Astrocyte (in vitro differentiated cells and primary cell): ENCODE measurements around the gene OR52B6. TPM values are rescaled to one million over a fixed set of nuclear protein-coding genes. Genes with fewer than 3 reads are reported as not detected.
A peak's percentile ranks its signal among the peaks of the same experiment; 100 is the strongest.

Source experiments
- DNase-seq: peaks from one replicate; pipeline ENCODE4 v3.0.0-alpha.2; 2010; ENCODE audit warnings: low read depth
- FAIRE-seq: peaks from 2 replicates; lab custom pipeline; 2011; peaks lifted over from hg19 to GRCh38; lab: Jason Lieb, UNC
- H2AFZ ChIP-seq: 2 replicates; pipeline ENCODE4 v1.6.0; 2012; ENCODE audit warnings: low read depth, low read length, inconsistent platforms
- H3K27ac ChIP-seq: 2 replicates; pipeline ENCODE4 v1.5.1; 2011; ENCODE audit warnings: low read depth, low read length, inconsistent platforms
- H3K27me3 ChIP-seq: 2 replicates; pipeline ENCODE4 v1.6.0; 2011; ENCODE audit warnings: low read length, inconsistent platforms; ENCODE audit not compliant: insufficient read depth
- H3K36me3 ChIP-seq: 2 replicates; pipeline ENCODE4 v1.5.1; 2011; ENCODE audit warnings: low read length, inconsistent platforms; ENCODE audit not compliant: insufficient read depth
- H3K4me1 ChIP-seq: 2 replicates; pipeline ENCODE4 v1.5.1; 2011; ENCODE audit warnings: low read length, inconsistent platforms; ENCODE audit not compliant: insufficient read depth
- H3K4me2 ChIP-seq: 2 replicates; pipeline ENCODE4 v1.6.0; 2012; ENCODE audit warnings: low read length, inconsistent platforms
- H3K4me3 ChIP-seq: 2 replicates; pipeline ENCODE4 v1.5.1; 2011; ENCODE audit warnings: low read depth, mild to moderate bottlenecking, low read length, inconsistent platforms; ENCODE audit not compliant: insufficient read depth
- H3K79me2 ChIP-seq: 2 replicates; pipeline ENCODE4 v1.6.0; 2012; ENCODE audit warnings: mild to moderate bottlenecking, low read length, inconsistent platforms; ENCODE audit not compliant: insufficient read depth
- H3K9ac ChIP-seq: 2 replicates; pipeline ENCODE4 v1.6.0; 2012; ENCODE audit warnings: mild to moderate bottlenecking, low read length, inconsistent platforms
- H3K9me3 ChIP-seq: 2 replicates; pipeline ENCODE4 v1.5.1; 2012; ENCODE audit warnings: low read depth, mild to moderate bottlenecking, low read length, inconsistent platforms; ENCODE audit not compliant: insufficient read depth
- H4K20me1 ChIP-seq: 2 replicates; pipeline ENCODE4 v1.6.0; 2012; ENCODE audit warnings: low read length, inconsistent platforms; ENCODE audit not compliant: insufficient read depth
- H3K27ac Mint-ChIP-seq: one replicate; pipeline ENCODE4 v1.8.0; 2021; ENCODE audit warnings: mild to moderate bottlenecking, mixed read lengths; ENCODE audit not compliant: unreplicated experiment
- H3K27me3 Mint-ChIP-seq: one replicate; pipeline ENCODE4 v1.8.0; 2021; ENCODE audit warnings: low read depth, mixed read lengths; ENCODE audit not compliant: unreplicated experiment
- H3K36me3 Mint-ChIP-seq: one replicate; pipeline ENCODE4 v1.8.0; 2021; ENCODE audit warnings: low read depth, mixed read lengths; ENCODE audit not compliant: unreplicated experiment
- H3K4me1 Mint-ChIP-seq: one replicate; pipeline ENCODE4 v1.8.0; 2021; ENCODE audit warnings: low read depth, mixed read lengths; ENCODE audit not compliant: unreplicated experiment
- H3K4me3 Mint-ChIP-seq: one replicate; pipeline ENCODE4 v1.8.0; 2021; ENCODE audit warnings: mild to moderate bottlenecking, moderate library complexity, mixed read lengths; ENCODE audit not compliant: unreplicated experiment
- H3K9me3 Mint-ChIP-seq: one replicate; pipeline ENCODE4 v1.8.0; 2021; ENCODE audit warnings: mild to moderate bottlenecking, mixed read lengths; ENCODE audit not compliant: unreplicated experiment
- EZH2 ChIP-seq: IDR thresholded peaks from 2 replicates; pipeline ENCODE4 v1.6.1; 2012; ENCODE audit warnings: mild to moderate bottlenecking, low read length, inconsistent platforms; ENCODE audit not compliant: insufficient read depth
- total RNA-seq: library from RNA; stranded (reverse); gene quantifications from 2 replicates; pipeline ENCODE4 v1.2.1, GENCODE V29; 2021
- TF ChIP-seq, protein P1 (sequence below): IDR thresholded peaks from 2 replicates; pipeline ENCODE4 v1.5.1; 2011; ENCODE audit warnings: low read depth, mild to moderate bottlenecking, inconsistent platforms, low read length, moderate library complexity; ENCODE audit not compliant: insufficient read depth

OR52B6 gene
- total RNA-seq, 1 donor from 2014 or later, result not detected

DNA sequence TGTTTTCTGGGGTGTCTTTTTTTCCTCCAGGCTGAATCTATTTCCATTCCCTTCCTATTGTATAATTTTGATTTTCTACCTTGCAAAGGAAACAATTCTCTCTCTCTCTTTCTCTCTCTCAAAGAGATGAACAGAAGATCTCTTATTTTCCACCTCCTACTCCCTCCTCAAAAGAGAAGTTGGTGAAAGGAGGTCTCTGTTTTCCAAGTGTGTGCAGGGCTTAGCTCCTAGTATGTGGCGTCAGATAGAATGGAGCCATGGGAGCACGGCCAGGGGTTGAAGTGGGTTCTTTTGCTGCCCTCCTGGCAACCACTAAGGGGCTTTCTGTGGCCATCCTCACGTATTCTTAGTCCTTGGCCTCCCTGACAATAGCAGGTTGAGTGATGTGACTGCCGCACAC lies 44.6 kb downstream of the OR52B6 start:
- peak overlapping the region; percentile 90 for H3K4me2 ChIP-seq
- Mint-ChIP-seq H3K9me3 (peaks cover 3% of the 10 kb centered on the region), H3K4me3 (peak overlapping the region; percentile 85), H3K27me3 (no peaks in the 10 kb centered on the region), H3K36me3 (peaks cover 3% of the 10 kb centered on the region), H3K27ac (peak overlapping the region; percentile 56), H3K4me1 (peaks cover 23% of the 10 kb centered on the region)
- H2AFZ ChIP-seq, result peak overlapping the region; percentile 80
- peak overlapping the region; percentile 74 for H3K9ac ChIP-seq
- H3K9me3 ChIP-seq, result no peaks in the 10 kb centered on the region
- no peaks in the 10 kb centered on the region for H4K20me1 ChIP-seq
- H3K27ac ChIP-seq, result peak overlapping the region; percentile 48
- no peaks in the 10 kb centered on the region for H3K79me2 ChIP-seq
- FAIRE-seq (no peak), DNase-seq (no peak)
- TF ChIP-seq, protein P1, sequence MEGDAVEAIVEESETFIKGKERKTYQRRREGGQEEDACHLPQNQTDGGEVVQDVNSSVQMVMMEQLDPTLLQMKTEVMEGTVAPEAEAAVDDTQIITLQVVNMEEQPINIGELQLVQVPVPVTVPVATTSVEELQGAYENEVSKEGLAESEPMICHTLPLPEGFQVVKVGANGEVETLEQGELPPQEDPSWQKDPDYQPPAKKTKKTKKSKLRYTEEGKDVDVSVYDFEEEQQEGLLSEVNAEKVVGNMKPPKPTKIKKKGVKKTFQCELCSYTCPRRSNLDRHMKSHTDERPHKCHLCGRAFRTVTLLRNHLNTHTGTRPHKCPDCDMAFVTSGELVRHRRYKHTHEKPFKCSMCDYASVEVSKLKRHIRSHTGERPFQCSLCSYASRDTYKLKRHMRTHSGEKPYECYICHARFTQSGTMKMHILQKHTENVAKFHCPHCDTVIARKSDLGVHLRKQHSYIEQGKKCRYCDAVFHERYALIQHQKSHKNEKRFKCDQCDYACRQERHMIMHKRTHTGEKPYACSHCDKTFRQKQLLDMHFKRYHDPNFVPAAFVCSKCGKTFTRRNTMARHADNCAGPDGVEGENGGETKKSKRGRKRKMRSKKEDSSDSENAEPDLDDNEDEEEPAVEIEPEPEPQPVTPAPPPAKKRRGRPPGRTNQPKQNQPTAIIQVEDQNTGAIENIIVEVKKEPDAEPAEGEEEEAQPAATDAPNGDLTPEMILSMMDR, result no peak
- H3K4me1 ChIP-seq, result peaks cover 27% of the 10 kb centered on the region
- peak overlapping the region; percentile 62 for H3K4me3 ChIP-seq
- no peaks in the 10 kb centered on the region for H3K36me3 ChIP-seq
- H3K27me3 ChIP-seq, result no peaks in the 10 kb centered on the region

- H3K4me1 Mint-ChIP-seq, result peaks cover 15% of the 10 kb centered on the region
- Histone ChIP-seq H3K36me3 (no peaks in the 10 kb centered on the region), H3K27me3 (no peaks in the 10 kb centered on the region), H3K27ac (no peak overlapping the region), H3K9me3 (no peaks in the 10 kb centered on the region), H3K9ac (no peak overlapping the region), H2AFZ (no peak overlapping the region), H4K20me1 (no peaks in the 10 kb centered on the region), H3K4me3 (no peak overlapping the region), H3K79me2 (no peaks in the 10 kb centered on the region), H3K4me1 (peaks cover 18% of the 10 kb centered on the region), H3K4me2 (no peak overlapping the region)
- H3K27me3 Mint-ChIP-seq, result no peaks in the 10 kb centered on the region
- TF ChIP-seq, protein P1, result no peak
- TF ChIP-seq EZH2, result no peak
- peaks cover 3% of the 10 kb centered on the region for H3K36me3 Mint-ChIP-seq
- peaks cover 3% of the 10 kb centered on the region for H3K9me3 Mint-ChIP-seq
- DNase-seq (no peak), FAIRE-seq (no peak)
- no peak overlapping the region for H3K27ac Mint-ChIP-seq
- peak overlapping the region; percentile 36 for H3K4me3 Mint-ChIP-seq
Observed at GRCh38 chr11:5626196-5626595, 45.5 kb downstream of the OR52B6 start.

- no peak for TF ChIP-seq EZH2
- TF ChIP-seq, protein P1, result no peak
- H3K4me1 Mint-ChIP-seq, result peaks cover 6% of the 10 kb centered on the region
Observed at GRCh38 chr11:5631417-5631816, 50.7 kb downstream of the OR52B6 start.

More at GRCh38 chr11:5631417-5631816, 50.7 kb downstream of the OR52B6 start:
- Histone ChIP-seq H3K27me3 (no peaks in the 10 kb centered on the region), H3K4me3 (no peak overlapping the region), H3K36me3 (no peaks in the 10 kb centered on the region), H3K9ac (no peak overlapping the region), H4K20me1 (no peaks in the 10 kb centered on the region), H3K4me1 (no peaks in the 10 kb centered on the region), H2AFZ (no peak overlapping the region), H3K79me2 (no peaks in the 10 kb centered on the region), H3K9me3 (no peaks in the 10 kb centered on the region), H3K27ac (no peak overlapping the region), H3K4me2 (no peak overlapping the region)
- DNase-seq (no peak), FAIRE-seq (no peak)
- peaks cover 8% of the 10 kb centered on the region for H3K36me3 Mint-ChIP-seq
- H3K27me3 Mint-ChIP-seq, result no peaks in the 10 kb centered on the region
- peaks cover 3% of the 10 kb centered on the region for H3K9me3 Mint-ChIP-seq
- H3K4me3 Mint-ChIP-seq, result no peak overlapping the region
- H3K27ac Mint-ChIP-seq, result no peak overlapping the region
